Astrocyte of the cerebellum (primary cell): Measurements from ENCODE around the gene MIXL1.
"Not testable (repeated sequence)": the region's sequence is repeated elsewhere in the genome, so short reads cannot be mapped to it uniquely, and the experiment has no call there.

Source experiments
- DNase-seq: peaks from one replicate; pipeline ENCODE4 v3.0.0-alpha.2; 2011; ENCODE audit warnings: low read depth
- H3K4me3 ChIP-seq: 2 replicates; pipeline ENCODE4 v1.5.1; 2011; ENCODE audit warnings: mild to moderate bottlenecking, low read depth, low read length, moderate library complexity
- in situ Hi-C: cut with HindIII; loops from 2 replicates; pipeline ENCODE4 v1.10.0; 2017; ENCODE audit warnings: low sequenced_read_pairs
- TF ChIP-seq, protein P1 (sequence below): IDR thresholded peaks from 2 replicates; pipeline ENCODE4 v1.5.1; 2012; ENCODE audit warnings: low read length, low read depth, moderate library complexity, mild to moderate bottlenecking; ENCODE audit errors: missing control alignments

The MIXL1 gene

GRCh38 chr1:226248091-226248490 lies 24.6 kb downstream of the MIXL1 start:
- H3K4me3 ChIP-seq: no peak overlapping the region
- in situ Hi-C loops: no loop called here
- TF ChIP-seq, protein P1, sequence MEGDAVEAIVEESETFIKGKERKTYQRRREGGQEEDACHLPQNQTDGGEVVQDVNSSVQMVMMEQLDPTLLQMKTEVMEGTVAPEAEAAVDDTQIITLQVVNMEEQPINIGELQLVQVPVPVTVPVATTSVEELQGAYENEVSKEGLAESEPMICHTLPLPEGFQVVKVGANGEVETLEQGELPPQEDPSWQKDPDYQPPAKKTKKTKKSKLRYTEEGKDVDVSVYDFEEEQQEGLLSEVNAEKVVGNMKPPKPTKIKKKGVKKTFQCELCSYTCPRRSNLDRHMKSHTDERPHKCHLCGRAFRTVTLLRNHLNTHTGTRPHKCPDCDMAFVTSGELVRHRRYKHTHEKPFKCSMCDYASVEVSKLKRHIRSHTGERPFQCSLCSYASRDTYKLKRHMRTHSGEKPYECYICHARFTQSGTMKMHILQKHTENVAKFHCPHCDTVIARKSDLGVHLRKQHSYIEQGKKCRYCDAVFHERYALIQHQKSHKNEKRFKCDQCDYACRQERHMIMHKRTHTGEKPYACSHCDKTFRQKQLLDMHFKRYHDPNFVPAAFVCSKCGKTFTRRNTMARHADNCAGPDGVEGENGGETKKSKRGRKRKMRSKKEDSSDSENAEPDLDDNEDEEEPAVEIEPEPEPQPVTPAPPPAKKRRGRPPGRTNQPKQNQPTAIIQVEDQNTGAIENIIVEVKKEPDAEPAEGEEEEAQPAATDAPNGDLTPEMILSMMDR: no peak
- DNase-seq: no peak

DNA sequence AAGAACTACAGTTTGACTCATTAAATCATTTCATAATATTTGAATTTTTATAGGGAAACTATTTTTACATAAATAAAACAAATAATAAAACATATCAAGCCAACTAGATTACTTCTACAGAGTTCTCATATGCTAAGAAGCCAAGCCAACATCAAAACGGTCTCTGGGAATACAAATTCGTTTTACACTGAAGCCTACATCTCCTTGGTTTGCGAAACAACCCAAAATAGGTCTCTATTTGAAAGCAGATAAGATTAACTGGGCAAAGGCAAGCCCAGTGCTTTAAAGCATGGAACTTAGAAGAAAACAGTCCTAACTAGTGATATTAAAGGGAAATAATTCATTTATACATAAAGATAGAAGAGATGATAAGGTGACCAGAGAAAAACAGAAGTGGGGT lies 25.3 kb downstream of the MIXL1 start:
- in situ Hi-C loops: no loop called here
- TF ChIP-seq, protein P1: no peak

GRCh38 chr1:226250511-226250910 lies 27.0 kb downstream of the MIXL1 start:
- no peak overlapping the region for H3K4me3 ChIP-seq
- DNase-seq: no peak
- TF ChIP-seq, protein P1: no peak
- in situ Hi-C loops: no loop called here

More for the DNA sequence above, 25.3 kb downstream of the MIXL1 start:
- no peak overlapping the region for H3K4me3 ChIP-seq
- DNase-seq: no peak

DNA sequence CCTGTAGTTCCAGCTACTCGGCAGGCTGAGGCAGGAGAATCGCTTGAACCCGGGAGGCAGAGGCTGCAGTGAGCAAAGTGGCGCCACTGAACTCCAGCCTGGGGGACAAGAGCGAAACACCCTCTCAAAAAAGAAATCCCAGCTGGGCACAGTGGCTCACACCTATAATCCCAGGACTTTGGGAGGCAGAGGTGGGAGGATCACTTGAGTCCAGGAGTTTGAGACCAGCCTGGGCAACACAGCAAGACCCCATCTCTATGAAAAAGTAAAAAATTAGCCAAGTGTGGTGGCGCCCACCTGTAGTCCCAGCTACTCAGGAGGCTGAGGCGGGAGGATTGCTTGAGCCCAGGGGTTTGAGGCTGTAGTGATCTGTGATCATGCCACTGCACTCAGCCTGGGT lies 29.4 kb downstream of the MIXL1 start:
- in situ Hi-C loops, DNase-seq, H3K4me3 ChIP-seq: not testable (repeated sequence)

- in situ Hi-C loops: no loop called here
- no peak overlapping the region for H3K4me3 ChIP-seq
- TF ChIP-seq, protein P1: no peak
- DNase-seq: no peak
These were observed 30.5 kb downstream of the MIXL1 start for GRCh38 chr1:226253933-226254332.

GRCh38 chr1:226255380-226255779 lies 31.9 kb downstream of the MIXL1 start:
- H3K4me3 ChIP-seq: no peak overlapping the region
- in situ Hi-C loops: no loop called here
- TF ChIP-seq, protein P1: no peak
- DNase-seq: no peak

DNA sequence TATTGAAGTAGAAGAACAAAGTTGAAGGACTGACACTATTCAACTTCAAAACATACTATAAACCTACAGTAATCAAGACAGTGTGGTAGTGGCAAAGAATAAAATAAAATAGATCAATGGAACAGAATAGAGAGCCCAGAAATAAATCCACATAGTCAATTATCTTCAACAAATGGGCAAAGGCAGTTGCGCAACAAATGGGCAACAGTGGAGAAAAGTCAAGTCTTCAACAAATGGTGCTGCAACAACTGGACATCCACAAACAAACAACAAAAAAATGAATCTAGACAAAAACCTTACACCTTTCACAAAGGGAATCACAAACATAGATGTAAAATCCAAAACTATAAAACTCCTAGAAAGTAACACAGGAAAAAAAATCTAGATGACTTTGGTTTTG lies 38.4 kb downstream of the MIXL1 start:
- TF ChIP-seq, protein P1: no peak
- no peak for DNase-seq
- H3K4me3 ChIP-seq: no peak overlapping the region
- in situ Hi-C loops: no loop called here
